Measurements from ENCODE around the gene FANCM. TPM values are rescaled to one million over a fixed set of nuclear protein-coding genes. Genes with fewer than 3 reads are reported as not detected.

FANCM gene
- total and polyA plus RNA-seq, 9 of the 15 experiments (the other 6 are each of a cell fraction or from before 2014, with no cell fraction given): 5.1 to 14.4 (median 6.2) TPM

- TF ChIP-seq ZNF518B (CRISPR knock-in tag; IDR thresholded peaks at IDR 0.05): no peak
- no peak for TF ChIP-seq FOXP1 (CRISPR knock-in tag; IDR thresholded peaks at IDR 0.05)
- TF ChIP-seq ZNF280B (CRISPR knock-in tag; IDR thresholded peaks at IDR 0.05): no peak
- no peak for TF ChIP-seq ZNF589 (CRISPR knock-in tag; IDR thresholded peaks at IDR 0.05; ENCODE audit: low read depth)
- no peak for TF ChIP-seq KAT8 (IDR thresholded peaks at IDR 0.05; ENCODE audit: low read depth)
- TF ChIP-seq MLLT1 (IDR thresholded peaks at IDR 0.05): peak in 1 of 2 experiments; percentile 62; a peak in 1 of 4 replicates
- TF ChIP-seq MCM3 (IDR thresholded peaks at IDR 0.05): no peak
- TF ChIP-seq CHD2 (IDR thresholded peaks at IDR 0.05; ENCODE audit: low read depth, low read length): peak; percentile 44; the same call in 1 of the 2 replicates
- TF ChIP-seq TAF7 (tag; IDR thresholded peaks at IDR 0.05): no peak
- no peak; the same call in 1 of the 2 replicates for TF ChIP-seq ESRRA (IDR thresholded peaks at IDR 0.05; ENCODE audit: borderline replicate concordance, low read depth)
- TF ChIP-seq THRB (CRISPR knock-in tag; conservative IDR thresholded peaks at IDR 0.05): no peak
- TF ChIP-seq ZNF354B (CRISPR knock-in tag; IDR thresholded peaks at IDR 0.05): no peak
- TF ChIP-seq ZSCAN32 (CRISPR knock-in tag; IDR thresholded peaks at IDR 0.05): no peak
- no peak for TF ChIP-seq MYNN (IDR thresholded peaks at IDR 0.05)
- TF ChIP-seq MYNN (CRISPR knock-in tag; IDR thresholded peaks at IDR 0.05): no peak
- TF ChIP-seq ZBTB49 (CRISPR knock-in tag; IDR thresholded peaks at IDR 0.05; ENCODE audit: borderline replicate concordance): no peak
Observed at GRCh38 chr14:45134051-45134958, 1.4 kb upstream of the FANCM start, which contains the start of gene FKBP3 (continued).
